GM18861 (cell line): ENCODE data around the gene PIK3C2B.
"Not testable (repeated sequence)": the region's sequence is repeated elsewhere in the genome, so short reads cannot be mapped to it uniquely, and the experiment has no call there.

Experiments
- ATAC-seq: cut with Tn5 transposase; IDR thresholded peaks from one replicate; pipeline ENCODE4 v1.9.1; 2021; ENCODE audit not compliant: unreplicated experiment

The PIK3C2B gene

DNA sequence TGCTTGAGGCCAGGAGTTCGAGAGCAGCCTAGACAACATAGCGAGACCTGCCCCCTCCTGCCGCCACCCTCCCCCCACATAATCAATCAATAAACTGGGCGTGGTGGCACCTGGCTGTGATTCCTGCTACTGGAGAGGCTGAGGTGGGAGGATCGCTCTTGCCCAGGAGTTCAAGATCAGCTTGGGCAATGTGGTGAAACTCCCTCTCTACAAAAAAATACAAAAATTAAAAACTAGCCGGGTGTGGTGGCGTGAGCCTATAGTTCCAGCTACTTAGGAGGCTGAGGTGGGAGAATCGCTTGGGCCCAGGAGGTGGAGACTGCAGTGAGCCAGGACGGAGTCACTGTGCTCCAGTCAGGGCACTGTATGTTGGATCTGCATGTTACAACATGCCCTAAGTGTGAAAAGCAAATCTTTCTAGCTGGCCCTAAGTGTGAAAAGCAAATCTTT is 14.6 kb upstream of the PIK3C2B start:
- ATAC-seq = no peak

DNA sequence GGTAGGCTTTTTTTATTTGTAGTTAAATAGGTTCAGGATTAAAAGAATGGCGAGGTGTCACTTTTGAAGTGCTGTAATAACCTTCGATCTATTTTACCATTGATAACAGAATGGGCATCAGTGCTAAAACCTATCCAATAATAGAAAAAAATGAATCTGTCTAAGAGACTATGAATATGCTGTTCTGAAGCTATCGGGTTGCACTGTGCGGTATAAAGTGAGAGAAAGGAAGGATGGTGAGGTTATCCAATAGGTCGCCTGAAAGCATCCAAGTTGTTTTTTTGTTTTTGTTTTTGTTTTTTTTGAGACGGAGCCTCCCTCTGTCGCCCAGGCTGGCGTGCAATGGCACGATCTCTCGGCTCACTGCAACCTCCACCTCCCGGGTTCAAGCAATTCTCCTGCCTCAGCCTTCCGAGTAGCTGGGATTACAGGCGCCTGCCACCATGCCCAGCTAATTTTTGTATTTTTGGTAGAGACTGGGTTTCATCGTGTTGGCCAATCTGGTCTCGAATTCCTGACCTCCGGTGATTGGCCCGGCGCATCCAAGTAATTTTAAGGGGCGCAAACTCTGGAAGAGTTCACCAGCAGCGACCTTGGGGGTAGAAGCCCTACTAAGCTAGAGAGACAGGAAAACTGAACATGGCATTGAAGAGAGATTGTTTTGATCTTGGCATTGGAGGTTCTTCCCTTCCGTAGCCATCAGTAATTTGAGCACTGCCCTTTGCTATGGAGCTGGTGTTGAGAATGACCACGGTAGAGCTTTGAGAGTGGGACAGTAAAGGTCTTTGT is 12.9 kb upstream of the PIK3C2B start:
- ATAC-seq = peak; percentile 9

DNA sequence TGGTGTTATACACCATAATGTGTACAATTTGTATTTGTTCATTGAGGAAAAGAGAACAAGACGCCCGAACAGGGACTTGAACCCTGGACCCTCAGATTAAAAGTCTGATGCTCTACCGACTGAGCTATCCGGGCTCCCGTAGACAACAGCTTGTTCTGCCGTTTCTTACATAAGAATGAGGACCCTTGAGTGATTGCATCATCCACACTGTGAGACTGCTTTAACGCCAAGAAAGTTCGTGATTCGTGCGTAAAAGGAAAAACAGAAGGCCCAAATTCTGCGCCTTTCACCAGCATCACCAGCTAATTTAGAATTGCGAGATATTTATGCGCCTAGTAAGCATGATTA is 12.3 kb upstream of the PIK3C2B start:
- peak; percentile 48 for ATAC-seq

DNA sequence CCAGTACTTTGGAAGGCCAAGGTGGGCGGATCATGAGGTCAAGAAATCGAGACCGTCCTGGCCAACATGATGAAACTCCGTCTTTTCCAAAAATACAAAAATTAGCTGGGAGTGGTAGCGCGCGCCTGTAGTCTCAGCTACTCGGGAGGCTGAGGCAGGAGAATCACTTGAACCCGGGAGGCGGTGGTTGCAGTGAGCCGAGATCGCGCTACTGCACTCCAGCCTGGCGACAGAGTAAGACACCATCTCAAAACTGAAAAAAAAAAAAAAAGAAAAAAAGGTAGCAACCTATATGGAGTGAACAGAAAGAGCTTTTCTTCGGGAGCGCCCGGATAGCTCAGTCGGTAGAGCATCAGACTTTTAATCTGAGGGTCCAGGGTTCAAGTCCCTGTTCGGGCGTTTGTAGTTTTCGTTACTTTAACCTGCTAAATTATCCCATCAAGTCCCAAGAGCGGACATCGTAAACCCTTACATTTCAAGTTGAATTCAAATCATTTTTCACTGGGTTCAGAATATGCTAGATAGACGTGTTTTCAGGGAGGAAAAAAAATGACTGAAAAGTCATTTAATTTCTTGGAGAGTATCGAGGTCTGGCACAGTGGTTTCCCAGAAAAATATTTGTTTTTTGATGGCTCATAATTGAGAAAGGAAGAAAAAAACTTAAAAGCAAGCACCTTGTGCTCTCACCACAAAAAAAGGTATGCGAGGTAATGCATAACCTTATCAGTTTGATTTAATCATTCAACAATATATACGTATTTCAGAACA is 11.8 kb upstream of the PIK3C2B start:
- ATAC-seq = peak; percentile 55

DNA sequence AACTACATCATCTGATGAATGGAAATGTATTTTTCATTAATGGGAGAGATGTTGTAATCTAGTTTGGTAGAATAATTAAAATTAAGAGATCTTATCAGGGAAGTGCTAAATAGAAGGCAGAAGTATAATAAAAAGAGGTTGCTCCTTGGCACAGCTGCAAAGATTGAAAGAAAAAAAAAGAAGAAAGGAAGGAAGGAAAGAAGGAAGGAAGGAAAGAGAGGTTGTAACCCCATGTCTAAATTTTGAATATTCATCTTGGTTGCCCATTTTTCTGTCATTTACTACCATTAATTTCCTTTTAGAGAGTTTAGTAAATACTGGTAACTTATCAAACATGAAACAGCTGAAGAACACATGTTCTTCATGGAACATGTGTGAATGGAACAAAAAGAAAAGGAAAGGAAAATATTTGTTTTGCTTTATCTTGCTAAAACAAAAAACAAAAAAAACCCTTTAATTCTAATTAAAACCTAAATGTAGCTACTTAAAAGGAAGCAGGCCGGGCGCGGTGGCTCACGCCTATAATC is 11.1 kb upstream of the PIK3C2B start:
- ATAC-seq = no peak

DNA sequence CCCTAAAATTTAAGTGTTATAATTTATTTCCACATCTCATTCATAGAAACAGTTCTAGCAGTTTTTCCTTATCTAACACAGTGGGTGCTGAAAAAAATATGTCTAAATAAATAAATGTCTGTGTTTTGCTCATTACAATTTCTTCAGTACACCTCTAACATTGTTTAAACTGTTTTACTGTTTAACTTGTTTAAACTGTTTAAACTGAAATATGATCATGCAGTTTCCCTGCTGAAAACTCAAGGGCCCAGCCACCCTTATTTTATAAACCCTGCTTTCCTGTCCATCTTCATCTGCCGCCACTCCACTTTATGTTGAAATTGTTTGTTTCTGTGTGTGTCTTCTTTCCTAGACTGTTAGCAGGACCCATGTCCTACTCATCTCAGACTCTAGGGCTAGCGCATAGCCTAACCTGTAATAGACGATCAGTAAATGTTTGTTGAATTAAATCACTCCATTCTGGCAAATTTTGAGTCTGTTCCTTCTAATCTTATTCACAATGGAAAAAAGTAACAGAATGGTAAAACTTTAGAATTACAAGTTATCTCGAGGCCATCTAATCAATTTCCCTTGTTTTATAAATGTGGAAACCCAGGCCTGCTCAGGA is 9.4 kb upstream of the PIK3C2B start:
- no peak for ATAC-seq

DNA sequence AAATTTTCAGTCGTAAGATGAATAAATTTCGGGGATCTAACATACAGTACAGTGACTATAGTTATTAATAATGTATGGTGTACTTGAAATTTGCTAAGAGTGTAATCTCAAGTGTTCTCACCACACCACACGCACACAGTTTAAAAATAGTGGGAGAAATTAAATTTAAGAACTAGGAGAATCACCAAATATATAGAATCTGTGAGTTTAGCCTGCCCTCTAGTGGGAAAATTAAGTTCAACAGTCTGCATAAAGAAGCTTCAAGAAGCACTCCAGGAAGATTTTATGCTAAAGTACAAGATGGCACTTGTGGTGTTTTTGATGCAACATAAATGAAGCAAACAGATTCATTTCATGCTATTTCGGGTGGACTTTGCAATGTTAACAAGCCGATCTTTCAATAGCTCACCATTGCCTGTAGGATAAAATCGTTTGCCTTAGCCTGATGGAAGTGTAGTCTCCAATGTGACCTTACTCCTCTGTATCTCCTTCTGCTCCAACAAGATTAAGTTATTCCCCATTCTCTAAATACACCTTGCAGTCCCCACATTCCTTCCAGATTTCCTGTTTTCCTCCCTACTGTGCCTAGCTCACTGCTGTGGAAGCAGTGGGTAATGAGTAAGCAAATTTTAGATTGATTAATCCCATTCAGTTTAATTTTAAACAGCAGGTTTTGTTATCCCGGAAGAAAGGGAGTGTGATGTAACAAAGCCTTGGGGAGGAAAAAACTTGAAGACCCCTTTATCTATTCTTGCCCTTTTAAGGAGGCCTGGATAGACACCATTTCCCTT is 8.7 kb upstream of the PIK3C2B start:
- ATAC-seq = no peak

DNA sequence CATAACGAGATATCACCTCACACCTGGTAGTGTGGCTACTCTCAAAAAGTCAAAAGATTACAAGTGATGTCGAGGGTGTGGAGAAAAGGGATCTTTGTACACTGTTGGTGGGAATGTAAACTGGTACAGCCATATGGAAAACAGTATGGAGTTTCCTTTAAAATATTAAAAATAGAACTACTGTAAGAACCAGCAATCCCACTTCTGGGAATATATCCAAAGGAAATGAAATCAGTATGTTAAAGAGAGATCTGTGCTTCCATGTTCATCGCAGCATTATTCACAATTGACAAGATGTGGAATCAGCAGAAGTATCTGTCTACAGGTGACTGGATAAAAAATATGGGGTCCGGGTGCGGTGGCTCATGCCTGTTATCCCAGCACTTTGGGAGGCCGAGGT is 7.6 kb upstream of the PIK3C2B start:
- no peak for ATAC-seq

DNA sequence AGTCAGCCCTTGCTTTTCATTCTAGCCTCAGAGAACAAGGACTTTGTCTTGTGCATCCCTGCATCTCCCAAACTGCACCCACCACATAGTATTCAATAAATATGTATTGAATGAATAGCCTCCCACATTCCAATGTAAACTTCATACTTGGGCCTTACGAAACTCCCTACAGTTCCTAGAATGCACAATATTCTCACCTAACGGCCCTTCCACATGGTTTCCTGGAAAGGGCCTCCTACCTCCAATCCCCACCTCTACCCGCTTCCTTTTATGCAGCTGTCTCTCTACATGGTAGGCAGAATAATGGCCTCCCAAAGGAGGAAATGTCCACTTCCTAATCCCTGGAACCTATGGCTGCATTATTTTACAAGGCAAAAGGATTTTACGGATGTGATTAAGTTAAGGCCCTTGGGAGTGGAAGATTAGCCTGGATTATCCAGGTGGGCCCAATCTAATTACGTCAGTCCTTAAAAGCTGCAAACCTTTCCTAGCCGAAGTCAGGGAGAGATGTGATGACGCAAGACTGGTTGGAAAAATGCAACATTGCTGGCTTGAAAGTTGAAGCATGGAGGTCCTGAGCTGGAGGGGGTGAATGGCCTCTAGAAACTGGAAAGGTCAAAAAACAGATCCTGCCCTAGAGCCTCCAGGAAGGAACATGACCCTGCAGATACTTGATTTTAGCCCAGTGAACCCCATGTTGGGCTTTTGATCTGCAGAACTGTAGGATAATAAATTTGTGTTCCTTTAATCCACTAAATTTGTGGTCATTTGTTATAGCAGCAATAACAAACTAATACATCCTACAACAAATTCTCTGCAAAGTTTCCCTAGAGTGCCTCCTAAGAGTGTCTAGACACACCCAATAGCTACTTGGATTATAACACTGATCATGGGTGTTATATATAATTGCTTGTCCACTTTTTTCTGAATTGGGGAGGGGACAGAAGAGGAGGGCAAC is 5.2 kb upstream of the PIK3C2B start:
- no peak for ATAC-seq

DNA sequence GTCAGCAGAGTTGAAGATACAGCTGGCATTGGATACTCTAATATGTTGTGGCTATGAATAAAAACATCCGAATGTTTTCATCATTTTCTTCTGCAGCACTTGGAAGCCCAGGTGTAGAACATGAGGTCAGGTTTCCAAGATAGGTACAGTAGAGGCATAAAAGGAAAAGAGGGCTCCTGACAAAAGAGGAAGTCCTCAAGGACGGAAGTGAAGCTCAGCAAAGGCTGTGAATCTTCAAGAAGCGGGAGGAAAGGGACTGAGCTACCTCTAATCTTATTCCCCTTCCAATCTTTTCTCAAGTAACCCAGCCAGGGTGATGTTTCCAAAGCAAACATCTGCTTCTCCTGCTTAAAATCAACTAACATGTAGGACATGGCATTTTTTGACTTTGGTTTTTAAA is 4.4 kb upstream of the PIK3C2B start:
- no peak for ATAC-seq

DNA sequence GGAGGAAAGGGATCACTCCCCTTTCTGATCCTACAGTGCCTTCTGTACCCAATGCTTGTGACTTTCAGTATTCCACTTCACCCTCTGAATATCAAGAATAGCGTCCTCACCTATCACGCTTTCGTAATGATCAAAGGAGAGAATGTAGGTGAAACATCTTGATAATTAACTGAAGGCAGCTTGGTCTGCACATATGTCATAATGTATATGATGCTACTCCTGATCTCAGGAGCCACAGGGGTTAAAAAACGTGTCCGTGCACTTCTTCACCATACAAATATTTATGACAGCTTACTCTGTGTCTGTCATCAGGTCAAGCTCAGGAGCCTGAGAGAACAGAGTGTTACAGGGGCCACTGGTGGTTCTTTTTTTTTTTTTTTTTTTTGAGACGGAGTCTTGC is 1.2 kb upstream of the PIK3C2B start:
- ATAC-seq = no peak

DNA sequence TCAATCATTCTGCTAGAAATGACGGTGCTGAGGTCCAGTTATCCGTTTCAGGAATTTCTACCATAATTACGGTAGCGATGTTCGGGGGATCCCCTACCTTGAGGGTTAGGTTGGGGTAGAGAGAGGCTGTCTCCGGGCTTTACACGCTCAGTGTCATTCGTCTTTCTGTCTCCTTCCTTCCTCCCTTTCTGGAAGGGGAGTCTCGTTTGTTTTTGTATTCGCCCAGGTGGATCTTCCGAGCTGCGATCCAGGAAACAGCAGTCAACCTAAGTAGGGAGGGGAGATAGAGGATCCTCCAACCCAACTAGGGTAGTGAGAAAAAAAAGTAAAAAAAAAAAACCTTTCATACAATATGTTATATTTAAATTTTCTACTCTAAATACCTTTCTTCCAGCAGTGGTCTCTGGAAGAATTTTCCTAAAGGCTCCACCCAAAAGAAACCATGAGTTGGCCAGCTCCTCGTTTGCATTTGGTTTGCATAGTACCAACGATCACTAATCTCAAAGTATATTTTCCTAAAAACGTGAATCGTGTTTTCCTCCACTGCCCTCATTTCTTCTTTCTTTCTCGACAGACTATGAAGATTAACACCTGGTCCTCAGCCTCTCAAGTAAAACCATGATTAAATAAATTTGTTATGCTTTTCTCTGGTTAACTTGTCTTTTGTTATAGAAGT is 611 bp upstream of the PIK3C2B start:
- peak; percentile 24 for ATAC-seq

DNA sequence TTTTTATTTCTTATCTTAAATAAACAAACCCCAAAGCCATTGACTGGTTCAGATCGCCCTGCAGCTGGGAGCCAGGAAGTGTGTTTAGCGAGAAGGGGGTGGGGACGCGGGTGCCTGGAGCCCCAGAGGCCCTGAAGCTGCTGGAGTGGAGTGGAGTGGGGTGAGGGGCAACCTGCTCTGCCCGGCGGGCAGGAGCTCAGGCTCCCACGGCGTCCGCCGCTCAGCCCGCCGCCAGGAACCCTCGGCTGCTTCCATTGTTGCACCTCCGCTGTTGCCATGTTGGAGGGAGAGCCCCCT is 673 bp downstream of the PIK3C2B start:
- ATAC-seq = peak; percentile 13

DNA sequence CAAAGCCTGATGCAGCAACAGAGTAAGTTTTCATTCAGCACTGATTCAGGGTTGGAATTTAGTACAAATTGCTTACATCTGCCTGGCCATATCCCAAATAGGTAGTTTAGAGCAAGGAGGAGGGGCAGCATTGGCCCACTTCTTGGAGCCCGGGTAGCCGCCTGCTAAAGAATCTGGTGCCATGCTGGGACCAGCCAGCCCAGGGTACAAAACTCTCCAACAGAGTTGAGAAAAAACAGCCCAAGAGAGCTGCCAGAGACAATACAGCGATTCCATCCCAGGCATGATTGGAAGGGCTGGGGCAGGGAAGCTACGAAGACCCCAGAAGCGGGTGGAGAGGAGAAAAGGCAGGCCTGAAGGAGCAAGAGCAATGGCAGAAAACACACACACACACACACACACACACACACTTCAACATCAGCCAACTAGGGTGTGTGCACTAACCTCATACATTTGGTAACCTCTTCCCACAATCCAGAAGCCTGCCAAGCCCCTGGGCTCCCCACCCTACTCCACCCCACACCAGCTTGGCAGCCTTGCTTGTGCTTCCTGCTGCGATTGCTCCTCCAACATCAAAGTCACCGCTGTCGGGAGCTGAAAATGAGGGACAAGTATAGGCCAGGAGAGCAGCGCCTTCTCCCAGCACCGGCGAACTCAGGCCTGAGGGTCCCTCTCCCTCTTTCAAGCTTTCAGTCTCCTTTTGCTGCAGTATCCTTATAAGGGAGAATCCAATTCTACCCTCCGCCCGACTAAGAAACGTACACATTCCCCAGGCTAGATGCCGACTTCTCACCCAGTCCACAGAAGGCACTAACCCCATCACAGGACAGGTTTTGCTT is 1.2 kb downstream of the PIK3C2B start:
- ATAC-seq = no peak

DNA sequence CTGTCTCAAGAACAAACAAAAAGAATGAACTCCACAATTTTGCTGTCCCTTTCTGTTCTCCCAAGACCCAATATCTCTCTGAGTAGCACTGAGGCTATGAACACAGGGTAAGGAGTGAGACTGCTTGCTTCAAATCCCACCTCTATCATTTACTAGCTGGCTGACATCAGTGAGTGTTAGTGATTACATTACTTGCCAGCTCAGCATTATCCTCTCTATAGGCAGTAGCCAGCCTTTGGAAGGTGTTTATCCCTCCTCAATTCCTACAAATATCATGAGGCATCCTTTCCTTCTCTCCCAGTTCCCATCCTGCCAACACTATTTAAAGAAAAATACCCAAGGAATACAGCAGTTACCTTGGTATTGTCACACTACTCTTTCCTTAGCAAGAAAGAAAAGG is 3.0 kb downstream of the PIK3C2B start:
- ATAC-seq = no peak

DNA sequence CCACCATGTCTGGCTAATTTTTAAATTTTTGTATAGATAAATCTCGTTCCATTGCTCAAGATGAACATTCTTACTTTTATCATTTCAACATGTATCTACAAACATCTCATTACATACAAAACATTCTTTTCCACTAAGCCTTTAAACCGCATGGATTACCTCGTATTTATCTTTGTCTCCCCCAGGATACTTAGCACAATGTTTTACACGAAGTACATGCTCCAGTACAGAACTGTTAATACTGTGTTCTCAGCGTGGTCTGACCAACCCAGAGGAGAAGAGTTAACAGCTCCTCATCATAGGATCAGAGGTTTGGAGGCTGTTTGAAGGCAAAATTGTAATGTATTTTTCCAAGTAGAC is 7.4 kb downstream of the PIK3C2B start:
- no peak for ATAC-seq

DNA sequence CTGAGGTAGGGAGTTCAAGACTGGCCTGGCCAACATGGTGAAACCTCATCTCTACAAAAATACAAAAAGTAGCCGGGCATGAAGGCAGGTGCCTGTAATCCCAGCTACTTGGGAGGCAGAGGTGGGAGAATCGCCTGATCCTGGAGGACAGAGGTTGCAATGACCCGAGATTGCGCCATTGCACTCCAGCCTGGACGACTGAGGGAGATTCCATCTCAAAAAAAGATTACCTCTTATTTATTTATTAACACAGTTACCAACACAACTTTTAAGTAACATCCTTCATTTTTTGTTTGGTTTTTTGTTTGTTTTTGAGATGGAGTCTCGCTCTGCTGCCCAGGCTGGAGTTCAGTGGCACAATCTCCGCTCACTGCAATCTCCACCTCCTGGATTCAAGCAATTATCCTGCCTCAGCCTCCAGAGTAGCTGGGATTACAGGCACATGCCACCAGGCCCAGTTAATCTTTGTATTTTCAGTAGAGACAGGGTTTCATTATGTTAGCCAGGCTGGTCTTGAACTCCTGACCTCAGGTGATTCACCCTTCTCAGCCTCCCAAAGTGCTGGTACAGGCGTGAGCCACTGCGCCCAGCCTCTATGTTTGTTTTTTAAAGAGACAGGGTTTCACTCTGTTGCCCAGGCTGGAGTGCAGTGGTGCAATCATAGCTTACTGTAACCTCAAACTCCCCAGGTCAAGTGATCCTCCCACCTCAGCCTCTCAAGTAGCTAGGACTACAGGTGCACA is 7.9 kb downstream of the PIK3C2B start:
- not testable (repeated sequence) for ATAC-seq

DNA sequence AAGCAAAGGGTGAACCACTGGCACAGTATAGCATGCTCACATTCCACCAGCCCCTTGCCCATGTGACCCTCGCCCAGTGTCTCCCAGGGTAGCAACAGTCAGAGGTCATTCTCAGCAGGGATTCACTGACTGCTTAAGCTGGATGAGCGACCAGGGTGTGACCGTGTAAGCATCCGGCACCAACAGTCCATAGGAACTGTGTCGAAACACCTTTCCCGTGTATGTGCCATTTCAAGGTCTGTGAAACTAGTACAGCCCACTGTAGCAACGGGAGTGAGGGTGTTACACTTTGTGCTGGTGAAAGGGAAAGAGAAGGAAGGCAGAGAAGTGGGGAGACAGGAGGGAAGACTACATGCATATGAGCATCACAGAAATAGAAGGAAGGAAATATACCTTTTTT is 10.8 kb downstream of the PIK3C2B start:
- no peak for ATAC-seq
